Omental fat pad (tissue), 4 donors: ENCODE measurements around the gene WFDC5. TPM values are rescaled to one million over a fixed set of nuclear protein-coding genes. Genes with fewer than 3 reads are reported as not detected.

Experiments used
- ATAC-seq: fragments of 150-250 bp; one replicate; pipeline ENCODE4 v1.9.1; 2016; ENCODE audit warnings: mild to moderate bottlenecking, moderate library complexity; ENCODE audit not compliant: low FRiP score
- DNase-seq: peaks from one replicate; pipeline ENCODE4 v3.0.0-alpha.2; 2019; ENCODE audit warnings: low spot score
- CTCF ChIP-seq, 3 donors: fragments of 450-650 bp; IDR thresholded peaks; one replicate each; pipeline ENCODE4 v1.5.1; 2016 to 2017; ENCODE audit warnings: antibody characterized with exemption in 3 of 3, mild to moderate bottlenecking in 3 of 3, moderate library complexity in 2 of 3
- total RNA-seq, 4 donors: library from RNA; depleted of rRNA; stranded (reverse); fragments of >200 nt; gene quantifications; one replicate each; pipeline ENCODE4 v1.1.0, GENCODE V29; 2016

Gene WFDC5
- total RNA-seq, 4 donors from 2014 or later, result not detected

DNA sequence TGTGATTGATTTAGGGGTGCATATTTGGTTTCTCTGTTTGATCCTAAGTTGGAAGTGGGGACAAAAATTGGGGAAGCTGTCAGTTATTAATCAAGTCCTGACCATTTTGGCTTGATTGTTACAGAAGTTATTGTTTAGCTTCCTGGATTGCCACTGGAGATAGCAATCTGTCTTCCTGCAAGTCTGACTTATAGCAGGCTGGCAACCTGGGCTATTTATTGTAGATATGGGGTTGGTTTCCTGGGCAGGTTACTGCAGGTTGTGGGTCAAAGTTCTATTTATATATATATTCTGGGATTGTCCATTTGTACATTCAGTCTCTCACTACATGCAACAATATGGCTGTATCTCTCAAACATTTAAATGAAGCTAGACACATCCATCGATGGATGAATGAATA, 31.8 kb downstream of the WFDC5 start:
- DNase-seq (no peak), ATAC-seq (no peak)
- no peak for TF ChIP-seq CTCF (IDR thresholded peaks at IDR 0.05)

GRCh38 chr20:45082468-45082867, 32.5 kb downstream of the WFDC5 start:
- TF ChIP-seq CTCF (IDR thresholded peaks at IDR 0.05), result no peak
- ATAC-seq, result no peak
- DNase-seq, result no peak

DNA sequence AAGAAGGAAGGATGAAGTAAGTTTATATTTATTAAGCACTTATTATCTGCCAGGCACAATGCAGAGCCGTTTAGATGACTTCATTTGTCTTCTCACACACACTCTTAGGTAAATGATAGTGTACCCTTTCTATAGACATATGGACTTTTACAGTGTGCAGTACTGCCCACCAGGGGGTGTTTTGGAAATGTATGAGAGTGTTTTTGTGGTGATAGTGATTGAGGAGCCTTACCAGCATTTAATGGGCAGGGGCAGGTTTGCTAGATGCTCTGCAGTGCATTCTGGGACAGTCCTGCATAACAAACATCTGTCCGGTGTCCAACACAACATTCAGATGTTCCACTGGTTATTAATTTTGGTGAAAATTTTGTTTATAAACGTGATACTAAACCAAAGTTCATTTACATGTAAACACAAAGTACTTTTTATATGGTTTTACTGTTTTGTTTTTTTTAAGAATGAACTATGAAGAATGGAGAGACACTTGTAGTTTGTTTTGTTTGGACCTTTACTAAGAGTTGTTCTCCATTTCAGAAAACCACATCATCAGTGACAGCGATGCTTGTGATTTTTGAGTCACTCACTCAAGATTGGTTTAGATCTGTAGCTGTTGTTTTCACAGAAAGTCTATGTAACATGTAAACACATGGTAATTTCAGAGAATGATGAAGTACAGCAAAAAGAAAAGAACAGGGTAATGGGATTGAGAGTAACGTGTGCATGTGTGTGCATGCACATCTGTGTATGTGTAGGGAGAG, 33.9 kb downstream of the WFDC5 start:
- no peak for ATAC-seq
- no peak for TF ChIP-seq CTCF (IDR thresholded peaks at IDR 0.05)
- DNase-seq, result no peak

DNA sequence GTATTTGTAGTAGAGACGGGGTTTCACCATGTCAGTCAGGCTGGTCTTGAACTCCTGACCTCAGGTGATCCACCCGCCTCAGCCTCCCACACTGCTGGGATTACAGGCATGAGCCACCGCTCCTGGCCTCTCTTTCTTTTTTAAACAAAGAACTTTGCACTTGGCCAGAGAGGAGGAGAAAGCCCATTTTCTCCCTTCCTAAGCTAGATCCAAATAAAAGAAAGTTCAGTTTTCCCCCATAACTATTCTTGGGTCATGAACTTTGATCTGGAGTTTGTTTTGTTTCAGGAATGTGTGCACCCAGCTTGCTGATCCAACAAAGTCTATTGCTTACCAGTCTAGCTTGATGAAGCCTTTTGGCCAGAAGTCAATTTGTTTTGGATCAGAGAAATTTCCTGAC, 37.4 kb downstream of the WFDC5 start:
- ATAC-seq (no peak), DNase-seq (no peak)
- TF ChIP-seq CTCF (IDR thresholded peaks at IDR 0.05), result no peak

GRCh38 chr20:45073221-45073620, 41.8 kb downstream of the WFDC5 start:
- no peak for DNase-seq
- no peak for ATAC-seq
- no peak for TF ChIP-seq CTCF (IDR thresholded peaks at IDR 0.05)

DNA sequence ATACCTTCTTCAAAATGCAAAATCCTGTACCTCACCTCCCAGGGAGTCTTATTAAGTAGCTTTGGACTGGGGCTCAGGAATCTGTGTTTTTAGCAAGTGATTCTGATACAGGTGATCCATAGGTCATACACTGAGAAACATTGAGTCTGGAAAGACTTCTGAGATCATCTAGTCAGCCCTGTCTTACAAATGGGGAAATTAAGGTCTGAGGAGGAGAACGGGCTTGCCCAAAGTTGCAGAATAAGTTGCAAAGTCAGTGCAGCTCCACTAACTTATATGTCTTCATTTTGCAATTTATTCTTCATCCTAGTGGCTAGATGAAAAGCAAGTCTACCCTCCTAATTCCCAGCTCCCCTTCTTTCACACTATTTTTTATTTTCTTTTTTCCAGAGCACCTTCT, 42.9 kb downstream of the WFDC5 start:
- ATAC-seq (no peak), DNase-seq (no peak)

More for the DNA sequence above, 42.9 kb downstream of the WFDC5 start:
- no peak for TF ChIP-seq CTCF (IDR thresholded peaks at IDR 0.05)
